Suprapubic skin (tissue), 3 donors: ENCODE data around the gene TBC1D28.
"Not testable (repeated sequence)": the region's sequence is repeated elsewhere in the genome, so short reads cannot be mapped to it uniquely, and the experiment has no call there.

Experiments used
- CTCF ChIP-seq, 2 donors: fragments of 200-600 bp in 1 of 2; fragments of 450-650 bp in 1 of 2; sonication (generic) in 1 of 2; IDR thresholded peaks; one replicate each; pipeline ENCODE4 v1.5.1; 2016 to 2019; ENCODE audit warnings: antibody characterized with exemption in 2 of 2, mild to moderate bottlenecking in 1 of 2, moderate library complexity in 1 of 2
- EP300 ChIP-seq: sonication (generic); formaldehyde crosslinking; IDR thresholded peaks from one replicate; pipeline ENCODE4 v1.6.1; 2017; ENCODE audit warnings: antibody characterized with exemption
- POLR2A ChIP-seq, 2 donors: fragments of 450-650 bp; IDR thresholded peaks; one replicate each; pipeline ENCODE4 v1.6.1; 2017; ENCODE audit warnings: antibody characterized with exemption in 2 of 2, mild to moderate bottlenecking in 2 of 2, moderate library complexity in 2 of 2

DNA sequence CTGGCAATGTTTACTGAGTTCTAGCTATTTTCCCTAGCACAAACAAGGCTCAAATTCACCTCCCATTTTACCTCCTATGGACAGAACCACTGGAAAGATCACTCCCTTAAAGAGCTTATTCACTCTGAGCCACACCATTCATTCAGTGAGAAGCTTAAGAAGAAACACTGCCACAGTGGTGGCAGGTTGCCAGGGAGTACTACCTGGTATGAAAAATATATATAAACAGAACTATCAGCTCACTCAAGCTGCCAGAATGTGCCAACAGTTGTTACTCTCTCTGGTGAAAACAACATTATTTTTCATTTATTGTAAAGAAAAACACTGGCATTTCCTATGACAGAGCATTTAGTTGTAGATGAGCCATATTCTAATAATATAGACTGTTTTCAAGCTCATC lies 31.2 kb downstream of the TBC1D28 start:
- TF ChIP-seq CTCF (IDR thresholded peaks at IDR 0.05); POLR2A (IDR thresholded peaks at IDR 0.05); EP300: not testable (repeated sequence)
